ENCODE results near the gene GOLGA6A.

The GOLGA6A gene

GRCh38 chr15:74050556-74051234 is 31.7 kb downstream of the GOLGA6A start:
- no peaks in the 10 kb centered on the region for H3K27me3 ChIP-seq
- no peaks in the 10 kb centered on the region for H3K9me3 ChIP-seq
- H3K36me3 ChIP-seq, result no peaks in the 10 kb centered on the region
- TF ChIP-seq, protein P1, sequence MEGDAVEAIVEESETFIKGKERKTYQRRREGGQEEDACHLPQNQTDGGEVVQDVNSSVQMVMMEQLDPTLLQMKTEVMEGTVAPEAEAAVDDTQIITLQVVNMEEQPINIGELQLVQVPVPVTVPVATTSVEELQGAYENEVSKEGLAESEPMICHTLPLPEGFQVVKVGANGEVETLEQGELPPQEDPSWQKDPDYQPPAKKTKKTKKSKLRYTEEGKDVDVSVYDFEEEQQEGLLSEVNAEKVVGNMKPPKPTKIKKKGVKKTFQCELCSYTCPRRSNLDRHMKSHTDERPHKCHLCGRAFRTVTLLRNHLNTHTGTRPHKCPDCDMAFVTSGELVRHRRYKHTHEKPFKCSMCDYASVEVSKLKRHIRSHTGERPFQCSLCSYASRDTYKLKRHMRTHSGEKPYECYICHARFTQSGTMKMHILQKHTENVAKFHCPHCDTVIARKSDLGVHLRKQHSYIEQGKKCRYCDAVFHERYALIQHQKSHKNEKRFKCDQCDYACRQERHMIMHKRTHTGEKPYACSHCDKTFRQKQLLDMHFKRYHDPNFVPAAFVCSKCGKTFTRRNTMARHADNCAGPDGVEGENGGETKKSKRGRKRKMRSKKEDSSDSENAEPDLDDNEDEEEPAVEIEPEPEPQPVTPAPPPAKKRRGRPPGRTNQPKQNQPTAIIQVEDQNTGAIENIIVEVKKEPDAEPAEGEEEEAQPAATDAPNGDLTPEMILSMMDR (IDR thresholded peaks at IDR 0.05; ENCODE audit: low read depth, low read length), result no peak
- H3K4me3 ChIP-seq (ENCODE audit: low read depth, low read length), result no peak overlapping the region
- no peak for DNase-seq
- no peaks in the 10 kb centered on the region for H3K4me1 ChIP-seq

GRCh38 chr15:74050127-74050526 is 32.2 kb downstream of the GOLGA6A start:
- no peak for DNase-seq
- H3K4me3 ChIP-seq (ENCODE audit: low read depth, low read length), result no peak overlapping the region
- no peaks in the 10 kb centered on the region for H3K36me3 ChIP-seq
- H3K9me3 ChIP-seq, result no peaks in the 10 kb centered on the region
- no peaks in the 10 kb centered on the region for H3K27me3 ChIP-seq
- TF ChIP-seq, protein P1 (IDR thresholded peaks at IDR 0.05; ENCODE audit: low read depth, low read length), result no peak
- no peaks in the 10 kb centered on the region for H3K4me1 ChIP-seq

DNA sequence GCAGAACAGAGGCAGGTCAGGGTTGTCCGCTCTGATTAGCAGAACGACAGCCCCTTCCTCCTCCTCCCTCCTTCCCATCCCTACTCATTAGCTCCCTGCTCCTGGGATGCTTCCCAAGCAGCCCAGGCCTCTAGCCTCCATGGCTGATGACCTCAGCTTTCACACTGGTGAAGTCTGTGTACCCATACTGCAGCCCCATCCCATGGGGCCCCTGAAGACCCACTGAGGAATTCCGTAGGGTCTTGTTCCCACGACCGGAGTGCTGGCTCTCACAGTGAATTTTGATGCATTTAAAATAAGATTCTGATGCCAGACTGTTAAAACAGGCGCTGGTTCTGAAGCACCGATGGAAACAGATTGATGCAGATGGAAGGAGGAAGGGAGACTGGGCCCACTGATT is 36.1 kb downstream of the GOLGA6A start:
- Histone ChIP-seq H3K27me3 (no peaks in the 10 kb centered on the region), H3K36me3 (no peaks in the 10 kb centered on the region), H3K4me1 (no peaks in the 10 kb centered on the region), H3K9me3 (no peaks in the 10 kb centered on the region), H3K4me3 (ENCODE audit: low read depth, low read length) (no peak overlapping the region)
- no peak for DNase-seq
- TF ChIP-seq, protein P1 (IDR thresholded peaks at IDR 0.05; ENCODE audit: low read depth, low read length), result no peak

- TF ChIP-seq, protein P1 (IDR thresholded peaks at IDR 0.05; ENCODE audit: low read depth, low read length), result no peak
- no peak overlapping the region for H3K4me3 ChIP-seq (ENCODE audit: low read depth, low read length)
- no peaks in the 10 kb centered on the region for H3K27me3 ChIP-seq
- H3K36me3 ChIP-seq, result no peaks in the 10 kb centered on the region
- no peaks in the 10 kb centered on the region for H3K4me1 ChIP-seq
- DNase-seq, result no peak
- H3K9me3 ChIP-seq, result no peaks in the 10 kb centered on the region
Observed at GRCh38 chr15:74045636-74046274, 36.6 kb downstream of the GOLGA6A start.

GRCh38 chr15:74045184-74045583 is 37.2 kb downstream of the GOLGA6A start:
- Histone ChIP-seq H3K4me3 (ENCODE audit: low read depth, low read length) (no peak overlapping the region), H3K9me3 (no peaks in the 10 kb centered on the region), H3K4me1 (no peaks in the 10 kb centered on the region), H3K27me3 (no peaks in the 10 kb centered on the region), H3K36me3 (no peaks in the 10 kb centered on the region)
- no peak for DNase-seq
- TF ChIP-seq, protein P1 (IDR thresholded peaks at IDR 0.05; ENCODE audit: low read depth, low read length), result no peak
